ENCODE data around the gene MAML2. TPM values are rescaled to one million over a fixed set of nuclear protein-coding genes. Genes with fewer than 3 reads are reported as not detected.
A peak's percentile ranks its signal among the peaks of the same experiment; 100 is the strongest.

MAML2 gene
- total and polyA plus RNA-seq, 8 donors: 2.4 to 11.8 (median 4.1) TPM

DNA sequence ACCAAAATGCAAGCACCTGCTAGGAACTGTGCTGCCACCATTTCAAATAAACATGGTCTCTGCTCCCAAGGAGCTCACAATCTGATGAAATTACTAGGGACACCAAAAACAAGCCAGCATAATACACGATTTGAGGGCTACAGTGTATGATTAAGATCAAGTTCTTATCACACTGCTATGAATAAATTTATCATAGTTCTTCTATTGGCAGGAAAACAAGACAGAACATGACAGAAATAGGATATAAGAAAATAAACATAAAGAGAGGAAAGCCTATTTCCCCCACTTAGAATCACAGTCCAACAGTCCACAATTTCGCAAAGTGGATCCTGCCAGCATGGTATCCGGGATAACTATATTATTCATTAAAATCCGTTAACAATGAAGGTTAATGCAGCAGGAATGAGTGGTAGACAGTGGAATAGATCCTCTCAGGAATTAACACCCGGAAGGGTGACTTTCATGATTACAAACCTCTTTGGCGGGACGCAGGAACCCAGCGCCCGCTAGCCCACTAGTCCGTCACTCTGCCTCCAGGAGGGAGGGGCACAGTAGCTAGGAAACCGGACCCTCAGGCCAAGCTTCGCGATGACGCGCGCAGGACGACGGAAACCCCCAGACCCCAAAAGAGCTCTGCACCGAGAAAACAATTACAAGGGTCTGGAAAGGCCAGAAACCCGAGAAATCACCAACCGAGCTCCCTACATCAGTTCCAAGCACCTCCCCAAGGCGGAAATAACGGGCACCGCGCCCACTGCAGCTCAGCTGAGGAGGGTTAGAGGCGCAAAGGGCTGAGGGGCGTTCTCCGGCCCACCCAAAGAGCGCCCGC lies 46.1 kb upstream of the MAML2 start:
- peak; percentile 61 to 72 (median 64) for ATAC-seq
- peak overlapping the region; percentile 54 to 86 (median 72) for H3K4me3 ChIP-seq
- H3K4me1 ChIP-seq: peaks cover 10 to 21% (median 21%) of the 10 kb centered on the region in 3 donors
- intact Hi-C loops (cut with DNase I): no loop called here
- no peak for DNase-seq
- no peak for FAIRE-seq
- TF ChIP-seq, protein P1, sequence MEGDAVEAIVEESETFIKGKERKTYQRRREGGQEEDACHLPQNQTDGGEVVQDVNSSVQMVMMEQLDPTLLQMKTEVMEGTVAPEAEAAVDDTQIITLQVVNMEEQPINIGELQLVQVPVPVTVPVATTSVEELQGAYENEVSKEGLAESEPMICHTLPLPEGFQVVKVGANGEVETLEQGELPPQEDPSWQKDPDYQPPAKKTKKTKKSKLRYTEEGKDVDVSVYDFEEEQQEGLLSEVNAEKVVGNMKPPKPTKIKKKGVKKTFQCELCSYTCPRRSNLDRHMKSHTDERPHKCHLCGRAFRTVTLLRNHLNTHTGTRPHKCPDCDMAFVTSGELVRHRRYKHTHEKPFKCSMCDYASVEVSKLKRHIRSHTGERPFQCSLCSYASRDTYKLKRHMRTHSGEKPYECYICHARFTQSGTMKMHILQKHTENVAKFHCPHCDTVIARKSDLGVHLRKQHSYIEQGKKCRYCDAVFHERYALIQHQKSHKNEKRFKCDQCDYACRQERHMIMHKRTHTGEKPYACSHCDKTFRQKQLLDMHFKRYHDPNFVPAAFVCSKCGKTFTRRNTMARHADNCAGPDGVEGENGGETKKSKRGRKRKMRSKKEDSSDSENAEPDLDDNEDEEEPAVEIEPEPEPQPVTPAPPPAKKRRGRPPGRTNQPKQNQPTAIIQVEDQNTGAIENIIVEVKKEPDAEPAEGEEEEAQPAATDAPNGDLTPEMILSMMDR (IDR thresholded peaks at IDR 0.05): no peak
- H3K27ac ChIP-seq: peak overlapping the region; percentile 74 to 86 (median 79)
- WGBS, 2 donors: 0% methylated on average over 27 to 30 of the region's 30 CpGs
- no peaks in the 10 kb centered on the region for H3K27me3 ChIP-seq
- H3K9me3 ChIP-seq: no peaks in the 10 kb centered on the region
- H3K36me3 ChIP-seq: no peaks in the 10 kb centered on the region

DNA sequence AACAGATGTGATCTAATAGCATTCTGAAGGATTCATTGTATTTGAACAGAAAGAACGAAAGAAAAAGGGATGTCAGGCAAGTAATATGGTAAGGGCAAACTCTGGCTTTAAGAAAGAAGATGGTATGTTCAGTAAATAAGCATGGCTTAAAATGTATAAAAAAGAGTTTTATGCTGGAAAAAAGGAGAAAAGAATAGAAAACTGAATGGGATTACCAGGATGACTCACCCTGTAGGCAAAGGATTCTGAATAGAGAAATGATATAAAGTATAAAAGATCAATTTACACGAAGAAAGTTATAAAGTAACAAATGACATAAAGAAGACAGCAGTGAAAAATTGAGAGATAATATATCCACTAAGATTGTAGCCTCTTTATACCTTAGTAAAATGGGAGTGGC lies 42.2 kb upstream of the MAML2 start:
- DNase-seq (no peak), ATAC-seq (no peak), FAIRE-seq (no peak)
- H3K9me3 ChIP-seq: no peaks in the 10 kb centered on the region
- H3K36me3 ChIP-seq: peaks cover 0 to 12% (median 0%) of the 10 kb centered on the region in 3 donors
- peaks cover 10 to 21% (median 19%) of the 10 kb centered on the region in 3 donors for H3K4me1 ChIP-seq
- no peak overlapping the region for H3K4me3 ChIP-seq
- TF ChIP-seq, protein P1 (IDR thresholded peaks at IDR 0.05): no peak
- no peaks in the 10 kb centered on the region for H3K27me3 ChIP-seq
- no peak overlapping the region for H3K27ac ChIP-seq
- intact Hi-C loops (cut with DNase I): no loop called here
- WGBS, 2 donors: 71 to 85% methylated on average over 2 of the region's 2 CpGs

DNA sequence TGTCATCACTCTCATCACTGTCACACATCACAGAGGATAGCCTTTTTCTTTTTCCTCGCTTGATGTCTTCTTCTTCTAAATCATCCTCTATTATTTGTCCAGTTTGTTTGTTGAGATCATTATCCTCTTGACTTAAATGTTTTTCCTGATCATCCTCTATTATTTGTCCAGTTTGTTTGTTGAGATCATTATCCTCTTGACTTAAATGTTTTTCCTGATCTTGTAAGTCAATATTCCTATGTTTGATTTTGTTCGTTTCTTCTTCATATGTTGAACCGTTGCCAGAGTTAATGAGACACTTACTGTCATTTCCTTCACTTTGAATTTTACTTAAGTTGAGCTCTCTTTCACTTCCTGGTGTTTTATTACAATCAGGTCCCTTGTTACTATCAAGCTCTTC lies 41.2 kb upstream of the MAML2 start:
- FAIRE-seq: no peak

DNA sequence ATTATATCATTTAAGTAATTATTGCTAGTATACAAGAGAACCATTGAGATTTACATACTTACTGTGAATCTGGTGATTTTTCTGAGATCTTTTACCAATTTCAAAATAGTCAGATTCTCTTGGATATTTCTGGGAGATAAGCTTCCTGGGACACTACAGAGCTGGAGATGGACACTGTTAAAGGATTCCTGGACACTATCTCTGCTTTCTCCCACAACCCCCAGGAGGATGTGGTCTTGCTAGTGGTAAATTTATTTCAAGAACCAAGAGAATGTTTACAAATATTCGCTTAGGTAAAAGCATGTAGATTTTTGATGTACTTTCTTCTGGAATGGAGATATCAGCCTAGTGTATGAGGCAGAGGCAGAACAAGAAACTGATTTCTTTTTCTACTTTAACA lies 33.8 kb upstream of the MAML2 start:
- H3K4me1 ChIP-seq: no peaks in the 10 kb centered on the region
- no peak overlapping the region for H3K27ac ChIP-seq
- no peaks in the 10 kb centered on the region for H3K9me3 ChIP-seq
- FAIRE-seq (no peak), DNase-seq (no peak), ATAC-seq (no peak)
- TF ChIP-seq, protein P1 (IDR thresholded peaks at IDR 0.05): no peak
- intact Hi-C loops (cut with DNase I): no loop called here
- WGBS, 2 donors: 80 to 94% methylated on average over 1 of the region's 1 CpG
- peaks cover 0 to 3% (median under 1%) of the 10 kb centered on the region in 3 donors for H3K36me3 ChIP-seq
- H3K27me3 ChIP-seq: no peaks in the 10 kb centered on the region
- no peak overlapping the region for H3K4me3 ChIP-seq

More for the DNA sequence above, 41.2 kb upstream of the MAML2 start:
- H3K27ac ChIP-seq: no peak overlapping the region
- H3K9me3 ChIP-seq: no peaks in the 10 kb centered on the region
- TF ChIP-seq, protein P1 (IDR thresholded peaks at IDR 0.05): no peak
- WGBS, 2 donors: 45 to 48% methylated on average over 3 of the region's 3 CpGs
- H3K27me3 ChIP-seq: no peaks in the 10 kb centered on the region
- intact Hi-C loops (cut with DNase I): no loop called here
- H3K4me3 ChIP-seq: no peak overlapping the region
- ATAC-seq (no peak), DNase-seq (no peak)
- H3K36me3 ChIP-seq: peaks cover 0 to 12% (median 0%) of the 10 kb centered on the region in 3 donors
- peaks cover 10 to 21% (median 19%) of the 10 kb centered on the region in 3 donors for H3K4me1 ChIP-seq

DNA sequence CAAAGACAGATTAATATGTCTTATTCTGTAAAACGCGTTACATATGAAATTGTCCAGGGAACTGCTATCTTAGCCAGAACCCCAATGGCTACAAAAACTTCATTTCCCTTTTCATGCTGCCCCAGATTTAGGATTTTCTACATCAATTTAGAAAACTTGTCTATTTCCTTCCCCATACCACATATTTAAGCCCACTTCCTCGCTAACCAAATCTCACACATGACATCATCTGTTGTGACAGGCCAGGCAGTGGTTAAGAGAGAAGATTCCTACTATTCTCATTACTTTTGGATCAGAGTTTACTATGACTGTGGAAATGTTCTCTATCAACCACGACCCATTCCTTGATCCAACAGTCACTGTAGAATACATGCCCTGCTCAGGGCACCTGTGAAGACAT lies 30.8 kb upstream of the MAML2 start:
- ATAC-seq: no peak
- H3K4me3 ChIP-seq: no peak overlapping the region
- FAIRE-seq: no peak

More for the DNA sequence above, 30.8 kb upstream of the MAML2 start:
- 92 to 96% methylated on average over 4 of the region's 4 CpGs for WGBS, 2 donors
- Histone ChIP-seq H3K27ac (no peak overlapping the region), H3K9me3 (no peaks in the 10 kb centered on the region), H3K36me3 (peaks cover 0 to 3% (median 0%) of the 10 kb centered on the region in 3 donors), H3K27me3 (no peaks in the 10 kb centered on the region), H3K4me1 (no peaks in the 10 kb centered on the region)
- TF ChIP-seq, protein P1 (IDR thresholded peaks at IDR 0.05): no peak
- intact Hi-C loops (cut with DNase I): no loop called here
- DNase-seq: no peak

Measured in pancreas (tissue), 10 donors.